Activated CD4-positive, alpha-beta T cell treated with anti-CD3 and anti-CD28 coated beads for 36 hours (primary cell): ENCODE measurements around the gene UMPS. TPM values are rescaled to one million over a fixed set of nuclear protein-coding genes. Genes with fewer than 3 reads are reported as not detected.

Experiments
- ATAC-seq: fragments of 200-7000 bp; cut with Tn5 transposase; one replicate; pipeline ENCODE4 v1.10.0; 2021; ENCODE audit warnings: mild to moderate bottlenecking, moderate library complexity
- CTCF ChIA-PET: fragments of 350-600 bp; sonication (Branson Sonifier 250); formaldehyde crosslinking; loops from one replicate; lab custom pipeline; 2021; ENCODE audit warnings: antibody characterized with exemption; lab: Charles Lee
- POLR2A ChIA-PET: fragments of 350-600 bp; sonication (Branson Sonifier 250); formaldehyde crosslinking; loops from one replicate; lab custom pipeline; 2021; ENCODE audit warnings: antibody characterized with exemption, inconsistent platforms; lab: Charles Lee
- DNase-seq: peaks from one replicate; pipeline ENCODE4 v3.0.0-alpha.2; 2020
- H3K27ac Mint-ChIP-seq: one replicate; pipeline ENCODE4 v1.8.0; 2021; ENCODE audit warnings: mixed read lengths
- H3K27me3 Mint-ChIP-seq: one replicate; pipeline ENCODE4 v1.8.0; 2021; ENCODE audit warnings: mixed read lengths
- H3K36me3 Mint-ChIP-seq: one replicate; pipeline ENCODE4 v1.8.0; 2021; ENCODE audit warnings: low read depth, mixed read lengths
- H3K4me1 Mint-ChIP-seq: one replicate; pipeline ENCODE4 v1.8.0; 2021; ENCODE audit warnings: mixed read lengths
- H3K4me3 Mint-ChIP-seq: one replicate; pipeline ENCODE4 v1.8.0; 2021; ENCODE audit warnings: mild to moderate bottlenecking, moderate library complexity, mixed read lengths
- H3K9me3 Mint-ChIP-seq: one replicate; pipeline ENCODE4 v1.8.0; 2021; ENCODE audit warnings: low read depth, mixed read lengths
- intact Hi-C, 2 experiments: fragments of 100-400 bp; cut with DNase I in 1 of 2; cut with micrococcal nuclease in 1 of 2; formaldehyde crosslinking; loops; one replicate each; pipeline versions ENCODE4 v1.14.2 to v1.15.1; 2022 to 2024; cut with DNase I, micrococcal nuclease
- microRNA-seq: library from miRNA; unstranded; fragments of <30 nt; microRNA quantifications from one replicate; pipeline ENCODE4 v1.2.0, GENCODE V29; 2021; ENCODE audit warnings: borderline replicate concordance
- total RNA-seq, 2 experiments: library from RNA; stranded (reverse); gene quantifications; one replicate each; pipeline ENCODE4 v1.2.3, GENCODE V29; 2021

The UMPS gene
- total RNA-seq, 2 experiments from 2014 or later = 35.9 to 42.4 TPM

DNA sequence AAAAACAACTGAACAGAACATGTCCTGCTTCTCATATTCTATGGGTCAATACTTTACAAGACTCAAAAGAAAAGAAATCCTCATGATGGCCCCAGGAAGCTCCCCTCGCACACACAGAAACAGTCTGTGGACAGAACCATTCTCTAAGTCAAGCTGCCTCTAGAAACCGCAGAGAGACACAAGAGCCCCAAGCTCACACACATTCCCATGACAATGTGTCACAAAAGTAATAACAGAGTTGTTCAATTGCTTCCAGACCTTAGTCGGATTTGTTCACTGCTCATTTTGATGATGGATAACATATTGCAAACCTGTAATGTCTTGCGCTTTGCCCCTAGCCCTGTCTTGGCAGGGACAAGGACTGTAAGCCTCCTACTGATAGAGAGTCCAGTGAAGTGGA is 60.9 kb downstream of the UMPS start:
- ATAC-seq (no peak), DNase-seq (no peak)
- Mint-ChIP-seq H3K9me3 (no peaks in the 10 kb centered on the region), H3K36me3 (no peaks in the 10 kb centered on the region), H3K27me3 (peaks cover 1% of the 10 kb centered on the region), H3K4me3 (no peak overlapping the region), H3K4me1 (peaks cover 4% of the 10 kb centered on the region), H3K27ac (no peak overlapping the region)
- POLR2A ChIA-PET = no interaction called here
- intact Hi-C loops = no loop called here
- CTCF ChIA-PET = interaction anchor here (0.6 to 1.4 kb wide), 2 partner anchors 30 to 979 kb away, joined by 3 read pairs; no protein-coding TSS in a partner anchor

- Mint-ChIP-seq H3K27ac (no peak overlapping the region), H3K4me1 (peaks cover 4% of the 10 kb centered on the region), H3K36me3 (no peaks in the 10 kb centered on the region), H3K27me3 (peaks cover 1% of the 10 kb centered on the region), H3K9me3 (no peaks in the 10 kb centered on the region), H3K4me3 (no peak overlapping the region)
- ChIA-PET POLR2A (no interaction called here), CTCF (interaction anchor here (0.6 to 1.4 kb wide), 2 partner anchors 31 to 978 kb away, joined by 3 read pairs; no protein-coding TSS in a partner anchor)
- intact Hi-C loops = no loop called here
- DNase-seq (peak; percentile 13), ATAC-seq (peak; percentile 33)
Measured at GRCh38 chr3:124791639-124792151, 61.4 kb downstream of the UMPS start.

- ATAC-seq (no peak), DNase-seq (no peak)
- ChIA-PET POLR2A (no interaction called here), CTCF (no interaction called here)
- Mint-ChIP-seq H3K27me3 (peaks cover 1% of the 10 kb centered on the region), H3K9me3 (no peaks in the 10 kb centered on the region), H3K4me3 (no peak overlapping the region), H3K36me3 (no peaks in the 10 kb centered on the region), H3K27ac (no peak overlapping the region), H3K4me1 (no peaks in the 10 kb centered on the region)
- intact Hi-C loops = no loop called here
Measured at GRCh38 chr3:124792341-124793040, 62.2 kb downstream of the UMPS start.

DNA sequence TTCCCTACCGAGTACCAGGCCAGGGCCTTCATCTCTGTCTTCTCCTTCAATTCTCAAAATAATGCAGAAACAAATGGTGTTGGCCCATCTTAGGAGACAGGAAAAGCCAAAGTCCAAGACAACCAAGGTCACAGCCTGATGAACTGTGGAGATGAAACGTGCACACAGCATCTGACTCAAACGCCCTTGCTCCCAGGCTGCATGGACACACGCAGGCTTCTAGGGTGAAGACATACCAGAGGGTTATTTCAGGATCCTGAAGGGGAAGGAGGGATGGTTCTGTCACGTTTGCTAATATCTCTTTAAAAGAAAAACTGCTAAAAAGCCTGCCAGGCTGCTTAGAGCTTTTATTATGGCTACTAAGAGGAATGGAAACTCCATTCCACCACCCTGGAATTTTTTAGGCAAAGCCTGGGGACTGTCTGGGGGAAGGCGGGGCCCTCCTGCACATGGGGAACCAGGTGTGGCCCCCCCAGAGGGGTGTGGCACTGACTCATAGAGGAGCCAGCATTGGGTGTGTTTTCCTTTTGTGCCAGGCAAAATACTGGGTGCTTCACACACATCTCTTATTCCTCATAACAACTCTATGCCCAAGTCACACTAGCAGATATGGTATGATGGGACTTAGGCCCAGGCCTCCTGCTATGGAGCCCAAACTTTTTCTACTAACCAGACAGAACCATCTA is 62.9 kb downstream of the UMPS start:
- no peaks in the 10 kb centered on the region for H3K4me1 Mint-ChIP-seq

GRCh38 chr3:124796477-124796876 is 66.2 kb downstream of the UMPS start:
- H3K9me3 Mint-ChIP-seq = no peaks in the 10 kb centered on the region
- H3K36me3 Mint-ChIP-seq = no peaks in the 10 kb centered on the region
- DNase-seq = no peak
- POLR2A ChIA-PET = interaction anchor here (0.6 kb wide), 1 partner anchor 37 kb away, joined by 7 read pairs; no protein-coding TSS in a partner anchor
- H3K4me1 Mint-ChIP-seq = no peaks in the 10 kb centered on the region
- no peak overlapping the region for H3K27ac Mint-ChIP-seq
- no peak overlapping the region for H3K4me3 Mint-ChIP-seq
- CTCF ChIA-PET = no interaction called here
- peaks cover 1% of the 10 kb centered on the region for H3K27me3 Mint-ChIP-seq
- ATAC-seq = no peak
- intact Hi-C loops = no loop called here

More for the DNA sequence above, 62.9 kb downstream of the UMPS start:
- Mint-ChIP-seq H3K4me3 (no peak overlapping the region), H3K27ac (no peak overlapping the region), H3K36me3 (no peaks in the 10 kb centered on the region), H3K27me3 (peaks cover 1% of the 10 kb centered on the region), H3K9me3 (no peaks in the 10 kb centered on the region)
- ChIA-PET CTCF (no interaction called here), POLR2A (no interaction called here)
- no peak for ATAC-seq
- DNase-seq = no peak
- intact Hi-C loops = no loop called here

GRCh38 chr3:124797426-124797945 is 67.2 kb downstream of the UMPS start:
- Mint-ChIP-seq H3K27me3 (peaks cover 1% of the 10 kb centered on the region), H3K4me3 (no peak overlapping the region), H3K36me3 (no peaks in the 10 kb centered on the region), H3K27ac (no peak overlapping the region), H3K4me1 (no peaks in the 10 kb centered on the region), H3K9me3 (no peaks in the 10 kb centered on the region)
- ATAC-seq = no peak
- intact Hi-C loops = no loop called here
- POLR2A ChIA-PET = no interaction called here
- no peak for DNase-seq
- CTCF ChIA-PET = interaction anchor here (0.6 kb wide), 1 partner anchor 104 kb away, joined by 3 read pairs; no protein-coding TSS in a partner anchor

Small RNA genes within 50 kb of the gene (microRNA-seq; reads per million reads assigned to microRNA genes)
- gene MIR544B = not detected

Other genes with a start within 250 kb of the UMPS start
- gene ITGB5, start 156.9 kb downstream of the UMPS start, total RNA-seq = under 1 TPM; 0.57 to 0.72 TPM
- gene MUC13, start 204.3 kb downstream of the UMPS start, total RNA-seq = not detected